Measurements from ENCODE around the gene RAMP3.
"Not testable (repeated sequence)": the region's sequence is repeated elsewhere in the genome, so short reads cannot be mapped to it uniquely, and the experiment has no call there.

Gene RAMP3

DNA sequence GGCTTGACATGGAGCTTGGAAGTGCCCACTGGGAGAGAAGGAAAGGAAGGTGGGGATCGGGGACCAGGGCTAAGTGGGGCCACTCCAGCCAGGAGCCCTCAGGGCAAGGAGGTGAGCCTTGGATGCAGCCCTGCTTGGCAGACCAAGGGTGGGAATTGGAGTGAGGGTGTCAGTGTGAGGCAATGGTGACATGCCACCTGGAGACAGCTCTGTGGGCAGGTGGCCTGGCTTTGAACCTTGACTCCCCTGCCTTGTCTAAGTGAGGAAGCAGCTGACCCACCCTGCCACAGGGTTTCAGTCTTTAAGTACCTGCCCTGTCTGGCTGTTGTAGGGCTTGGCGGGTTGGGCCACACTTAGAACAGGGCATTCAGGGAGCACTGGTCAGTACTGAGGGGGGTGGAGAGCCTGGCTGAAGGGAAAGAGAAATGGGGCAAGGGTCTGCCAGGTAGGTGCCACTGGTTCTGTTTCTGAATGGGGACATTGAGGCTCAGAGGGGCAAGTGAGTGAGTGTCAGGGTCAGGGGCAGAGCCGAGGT, 4.8 kb downstream of the RAMP3 start:
- H3K4me3 ChIP-seq (IDR thresholded peaks at IDR 0.05; ENCODE audit: insufficient read depth, low read depth, low read length), result no peak overlapping the region
- no peaks in the 10 kb centered on the region for H3K36me3 ChIP-seq (ENCODE audit: insufficient read depth)
- no peak overlapping the region for H3K4me2 ChIP-seq
- no peaks in the 10 kb centered on the region for H3K27me3 ChIP-seq (ENCODE audit: insufficient read depth, low read depth)
- H3K4me1 ChIP-seq (ENCODE audit: low read depth, poor library complexity, severe bottlenecking), result no peaks in the 10 kb centered on the region
- H3K9ac ChIP-seq, result no peak overlapping the region
- TF ChIP-seq CTCF (conservative IDR thresholded peaks at IDR 0.05; ENCODE audit: low read depth, low read length), result no peak
- H2AFZ ChIP-seq (ENCODE audit: low read depth), result no peak overlapping the region
- no peaks in the 10 kb centered on the region for H4K20me1 ChIP-seq (ENCODE audit: insufficient read depth)
- H3K27ac ChIP-seq, result no peak overlapping the region
- H3K79me2 ChIP-seq (ENCODE audit: insufficient read depth, low read depth), result no peaks in the 10 kb centered on the region

GRCh38 chr7:45162943-45163691, 5.5 kb downstream of the RAMP3 start:
- Histone ChIP-seq H3K79me2 (ENCODE audit: insufficient read depth, low read depth) (no peaks in the 10 kb centered on the region), H2AFZ (ENCODE audit: low read depth) (no peak overlapping the region), H3K4me2 (no peak overlapping the region), H4K20me1 (ENCODE audit: insufficient read depth) (no peaks in the 10 kb centered on the region), H3K36me3 (ENCODE audit: insufficient read depth) (no peaks in the 10 kb centered on the region), H3K9ac (no peak overlapping the region), H3K27ac (no peak overlapping the region), H3K27me3 (ENCODE audit: insufficient read depth, low read depth) (no peaks in the 10 kb centered on the region), H3K4me1 (ENCODE audit: low read depth, poor library complexity, severe bottlenecking) (no peaks in the 10 kb centered on the region), H3K4me3 (IDR thresholded peaks at IDR 0.05; ENCODE audit: insufficient read depth, low read depth, low read length) (no peak overlapping the region)
- no peak for TF ChIP-seq CTCF (conservative IDR thresholded peaks at IDR 0.05; ENCODE audit: low read depth, low read length)

DNA sequence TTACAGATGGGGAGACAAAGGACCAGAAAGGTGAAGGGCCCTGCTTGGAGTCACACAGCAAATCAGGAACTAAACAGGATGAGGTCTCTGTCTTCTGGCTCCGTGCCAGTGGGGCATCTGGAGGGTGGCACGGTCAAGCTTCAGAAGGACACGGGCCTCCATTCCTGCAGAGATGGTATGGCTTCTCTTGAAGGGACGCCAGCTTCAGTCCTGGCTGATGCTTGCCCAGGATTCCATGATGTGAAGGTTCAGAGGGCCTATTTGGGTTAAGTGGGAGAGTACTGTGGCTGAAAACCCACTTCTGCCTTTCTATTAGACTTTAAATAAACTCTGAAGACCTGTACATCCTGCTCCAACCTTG, 6.1 kb downstream of the RAMP3 start:
- H3K36me3 ChIP-seq (ENCODE audit: insufficient read depth), result no peaks in the 10 kb centered on the region
- H2AFZ ChIP-seq (ENCODE audit: low read depth), result no peak overlapping the region
- no peak for TF ChIP-seq CTCF (conservative IDR thresholded peaks at IDR 0.05; ENCODE audit: low read depth, low read length)
- no peak overlapping the region for H3K9ac ChIP-seq
- no peak overlapping the region for H3K4me3 ChIP-seq (IDR thresholded peaks at IDR 0.05; ENCODE audit: insufficient read depth, low read depth, low read length)
- H3K27ac ChIP-seq, result no peak overlapping the region
- H3K4me1 ChIP-seq (ENCODE audit: low read depth, poor library complexity, severe bottlenecking), result no peaks in the 10 kb centered on the region
- H3K4me2 ChIP-seq, result no peak overlapping the region
- no peaks in the 10 kb centered on the region for H3K79me2 ChIP-seq (ENCODE audit: insufficient read depth, low read depth)
- no peaks in the 10 kb centered on the region for H3K27me3 ChIP-seq (ENCODE audit: insufficient read depth, low read depth)
- no peaks in the 10 kb centered on the region for H4K20me1 ChIP-seq (ENCODE audit: insufficient read depth)

- not testable (repeated sequence) for H3K9ac ChIP-seq; H3K4me2 ChIP-seq; H3K36me3 ChIP-seq (ENCODE audit: insufficient read depth); H3K79me2 ChIP-seq (ENCODE audit: insufficient read depth, low read depth); H3K27me3 ChIP-seq (ENCODE audit: insufficient read depth, low read depth); H4K20me1 ChIP-seq (ENCODE audit: insufficient read depth); H3K4me3 ChIP-seq (IDR thresholded peaks at IDR 0.05; ENCODE audit: insufficient read depth, low read depth, low read length); H2AFZ ChIP-seq (ENCODE audit: low read depth); H3K27ac ChIP-seq; H3K4me1 ChIP-seq (ENCODE audit: low read depth, poor library complexity, severe bottlenecking)
These were observed 6.7 kb downstream of the RAMP3 start for GRCh38 chr7:45164271-45164670.

GRCh38 chr7:45165857-45166256, 8.3 kb downstream of the RAMP3 start:
- no peak for TF ChIP-seq CTCF (conservative IDR thresholded peaks at IDR 0.05; ENCODE audit: low read depth, low read length)
- Histone ChIP-seq H3K4me1 (ENCODE audit: low read depth, poor library complexity, severe bottlenecking) (no peaks in the 10 kb centered on the region), H3K79me2 (ENCODE audit: insufficient read depth, low read depth) (no peaks in the 10 kb centered on the region), H3K27me3 (ENCODE audit: insufficient read depth, low read depth) (no peaks in the 10 kb centered on the region), H2AFZ (ENCODE audit: low read depth) (no peak overlapping the region), H4K20me1 (ENCODE audit: insufficient read depth) (no peaks in the 10 kb centered on the region), H3K4me2 (no peak overlapping the region), H3K4me3 (IDR thresholded peaks at IDR 0.05; ENCODE audit: insufficient read depth, low read depth, low read length) (no peak overlapping the region), H3K9ac (no peak overlapping the region), H3K27ac (no peak overlapping the region), H3K36me3 (ENCODE audit: insufficient read depth) (no peaks in the 10 kb centered on the region)
